Breast epithelium (tissue), 3 donors: Measurements from ENCODE around the gene GUCY2F.

Experiments used
- POLR2A ChIP-seq: fragments of 450-650 bp; IDR thresholded peaks from one replicate; pipeline ENCODE4 v1.6.1; 2016; ENCODE audit warnings: antibody characterized with exemption, mild to moderate bottlenecking, moderate library complexity
- POLR2AphosphoS5 ChIP-seq, 3 donors: sonication (generic); formaldehyde crosslinking; IDR thresholded peaks; one replicate each; pipeline ENCODE4 v1.6.1; 2017; ENCODE audit warnings: antibody characterized with exemption in 3 of 3

GRCh38 chrX:109362101-109362500, 119.8 kb downstream of the GUCY2F start:
- TF ChIP-seq POLR2A (no peak), POLR2AphosphoS5 (IDR thresholded peaks at IDR 0.05) (no peak)
